KMS-11 (cell line): ENCODE data around the gene SPRR1B.

Source experiments
- H2AFZ ChIP-seq: fragments of 200-600 bp; sonication (generic); 2 replicates; pipeline ENCODE4 v1.6.1; 2016; ENCODE audit warnings: antibody characterized with exemption, mixed run types, low read depth
- H3K27ac ChIP-seq: fragments of 200-600 bp; sonication (generic); 2 replicates; pipeline ENCODE4 v1.6.1; 2016; ENCODE audit warnings: mild to moderate bottlenecking, mixed run types
- H3K27me3 ChIP-seq: fragments of 200-600 bp; sonication (generic); 2 replicates; pipeline ENCODE4 v1.6.1; 2017; ENCODE audit warnings: mild to moderate bottlenecking, low read depth, mixed run types, moderate library complexity; ENCODE audit not compliant: insufficient read depth
- H3K36me3 ChIP-seq: fragments of 200-600 bp; sonication (generic); 2 replicates; pipeline ENCODE4 v1.6.1; 2017; ENCODE audit warnings: mild to moderate bottlenecking, mixed run types; ENCODE audit not compliant: insufficient read depth
- H3K4me1 ChIP-seq: fragments of 200-600 bp; sonication (generic); 2 replicates; pipeline ENCODE4 v1.6.1; 2016; ENCODE audit warnings: mild to moderate bottlenecking, low read depth, mixed run types; ENCODE audit not compliant: poor library complexity, severe bottlenecking
- H3K4me2 ChIP-seq: fragments of 200-600 bp; sonication (generic); 2 replicates; pipeline ENCODE4 v1.7.0; 2016; ENCODE audit warnings: mild to moderate bottlenecking, mixed run types
- H3K4me3 ChIP-seq: fragments of 200-600 bp; sonication (generic); IDR thresholded peaks from 2 replicates; pipeline ENCODE4 v1.6.1; 2017; ENCODE audit warnings: low read depth, low read length, mixed read lengths; ENCODE audit not compliant: insufficient read depth
- H3K79me2 ChIP-seq: fragments of 200-600 bp; sonication (generic); 2 replicates; pipeline ENCODE4 v1.6.1; 2016; ENCODE audit warnings: low read depth, mixed run types; ENCODE audit not compliant: insufficient read depth
- H3K9ac ChIP-seq: fragments of 200-600 bp; sonication (generic); 2 replicates; pipeline ENCODE4 v1.6.1; 2016; ENCODE audit warnings: mild to moderate bottlenecking, mixed run types
- H4K20me1 ChIP-seq: fragments of 200-600 bp; sonication (generic); 2 replicates; pipeline ENCODE4 v1.6.1; 2016; ENCODE audit warnings: mild to moderate bottlenecking, mixed run types; ENCODE audit not compliant: insufficient read depth
- TF ChIP-seq, protein P1 (sequence below): fragments of 200-600 bp; sonication (generic); conservative IDR thresholded peaks from 2 replicates; pipeline ENCODE4 v1.6.1; 2017; ENCODE audit warnings: low read depth, mild to moderate bottlenecking, antibody characterized with exemption, low read length, moderate library complexity, mixed read lengths

Gene SPRR1B

DNA sequence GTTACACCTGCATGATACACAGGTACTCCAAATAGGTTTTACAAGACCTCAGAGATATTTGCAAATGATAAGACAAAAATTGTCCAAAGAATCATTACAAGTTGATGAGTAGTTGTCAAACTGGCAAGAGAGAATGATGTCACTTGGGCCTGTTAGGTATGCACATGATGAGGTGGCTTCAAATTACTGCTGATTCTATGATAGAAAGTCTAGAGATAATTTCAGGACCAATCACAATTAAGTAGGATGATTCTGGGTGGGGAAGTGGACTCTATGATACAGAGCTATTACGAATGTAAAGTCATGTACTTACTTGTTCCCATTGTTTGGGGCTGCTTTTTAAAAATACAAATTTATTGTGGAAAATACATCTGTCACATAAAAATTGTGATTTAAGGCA is 5.2 kb upstream of the SPRR1B start:
- H3K27me3 ChIP-seq = no peaks in the 10 kb centered on the region
- H3K79me2 ChIP-seq = no peaks in the 10 kb centered on the region
- H3K4me1 ChIP-seq = no peaks in the 10 kb centered on the region
- H4K20me1 ChIP-seq = no peaks in the 10 kb centered on the region
- H3K27ac ChIP-seq = no peak overlapping the region
- H2AFZ ChIP-seq = no peak overlapping the region
- H3K4me2 ChIP-seq = no peak overlapping the region
- no peak overlapping the region for H3K4me3 ChIP-seq
- H3K36me3 ChIP-seq = no peaks in the 10 kb centered on the region
- no peak overlapping the region for H3K9ac ChIP-seq
- TF ChIP-seq, protein P1, sequence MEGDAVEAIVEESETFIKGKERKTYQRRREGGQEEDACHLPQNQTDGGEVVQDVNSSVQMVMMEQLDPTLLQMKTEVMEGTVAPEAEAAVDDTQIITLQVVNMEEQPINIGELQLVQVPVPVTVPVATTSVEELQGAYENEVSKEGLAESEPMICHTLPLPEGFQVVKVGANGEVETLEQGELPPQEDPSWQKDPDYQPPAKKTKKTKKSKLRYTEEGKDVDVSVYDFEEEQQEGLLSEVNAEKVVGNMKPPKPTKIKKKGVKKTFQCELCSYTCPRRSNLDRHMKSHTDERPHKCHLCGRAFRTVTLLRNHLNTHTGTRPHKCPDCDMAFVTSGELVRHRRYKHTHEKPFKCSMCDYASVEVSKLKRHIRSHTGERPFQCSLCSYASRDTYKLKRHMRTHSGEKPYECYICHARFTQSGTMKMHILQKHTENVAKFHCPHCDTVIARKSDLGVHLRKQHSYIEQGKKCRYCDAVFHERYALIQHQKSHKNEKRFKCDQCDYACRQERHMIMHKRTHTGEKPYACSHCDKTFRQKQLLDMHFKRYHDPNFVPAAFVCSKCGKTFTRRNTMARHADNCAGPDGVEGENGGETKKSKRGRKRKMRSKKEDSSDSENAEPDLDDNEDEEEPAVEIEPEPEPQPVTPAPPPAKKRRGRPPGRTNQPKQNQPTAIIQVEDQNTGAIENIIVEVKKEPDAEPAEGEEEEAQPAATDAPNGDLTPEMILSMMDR = no peak

DNA sequence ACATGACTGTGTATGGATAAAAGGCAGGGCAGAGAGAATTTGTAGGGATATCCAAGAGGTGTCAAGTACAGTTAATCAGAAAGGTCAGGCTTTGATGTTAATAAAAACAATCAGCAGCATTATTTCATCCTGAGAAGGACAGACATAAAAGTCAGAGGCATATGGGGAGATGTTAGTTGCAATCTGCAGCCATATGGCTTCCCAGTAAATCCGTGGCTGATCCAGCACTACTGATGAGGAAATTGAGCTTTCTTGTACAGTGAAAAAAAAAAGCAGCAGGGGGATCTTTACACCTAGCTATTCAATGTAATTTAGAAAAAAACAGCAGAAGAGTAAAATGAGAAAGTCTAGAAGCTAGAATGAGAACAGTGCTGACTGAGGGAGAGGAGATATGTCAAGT is 2.2 kb upstream of the SPRR1B start:
- Histone ChIP-seq H3K4me3 (no peak overlapping the region), H4K20me1 (no peaks in the 10 kb centered on the region), H3K4me1 (no peaks in the 10 kb centered on the region), H3K9ac (no peak overlapping the region), H3K79me2 (no peaks in the 10 kb centered on the region), H2AFZ (no peak overlapping the region), H3K4me2 (no peak overlapping the region), H3K36me3 (no peaks in the 10 kb centered on the region), H3K27ac (no peak overlapping the region), H3K27me3 (no peaks in the 10 kb centered on the region)
- TF ChIP-seq, protein P1 = no peak

DNA sequence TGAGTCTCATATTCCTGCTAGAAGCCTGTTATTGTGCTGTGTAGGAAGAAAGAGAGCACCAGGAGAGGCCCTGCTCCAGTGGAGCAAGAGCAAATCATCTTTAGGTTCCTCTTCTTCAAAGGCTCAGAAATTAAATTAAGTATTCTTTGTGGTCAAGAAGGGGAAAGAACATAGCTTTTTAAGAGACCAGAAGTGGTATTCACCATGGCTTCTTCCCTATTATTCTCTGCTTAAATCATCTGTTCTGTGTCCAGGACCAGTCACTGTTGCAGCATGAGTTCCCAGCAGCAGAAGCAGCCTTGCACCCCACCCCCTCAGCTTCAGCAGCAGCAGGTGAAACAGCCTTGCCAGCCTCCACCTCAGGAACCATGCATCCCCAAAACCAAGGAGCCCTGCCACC is 1.1 kb downstream of the SPRR1B start:
- no peak overlapping the region for H2AFZ ChIP-seq
- no peaks in the 10 kb centered on the region for H3K27me3 ChIP-seq
- H3K79me2 ChIP-seq = no peaks in the 10 kb centered on the region
- no peak overlapping the region for H3K27ac ChIP-seq
- no peaks in the 10 kb centered on the region for H3K4me1 ChIP-seq
- no peaks in the 10 kb centered on the region for H4K20me1 ChIP-seq
- no peak overlapping the region for H3K4me3 ChIP-seq
- TF ChIP-seq, protein P1 = no peak
- no peaks in the 10 kb centered on the region for H3K36me3 ChIP-seq
- no peak overlapping the region for H3K9ac ChIP-seq
- no peak overlapping the region for H3K4me2 ChIP-seq

- Histone ChIP-seq H3K4me1 (no peaks in the 10 kb centered on the region), H3K36me3 (no peaks in the 10 kb centered on the region), H2AFZ (no peak overlapping the region), H3K79me2 (no peaks in the 10 kb centered on the region), H3K27me3 (no peaks in the 10 kb centered on the region), H3K27ac (no peak overlapping the region), H3K4me3 (no peak overlapping the region), H4K20me1 (no peaks in the 10 kb centered on the region), H3K9ac (no peak overlapping the region), H3K4me2 (no peak overlapping the region)
- TF ChIP-seq, protein P1 = peak; percentile 43
These were observed 1.8 kb downstream of the SPRR1B start for GRCh38 chr1:153032677-153033308.
